Activated T-helper 2 cell treated with anti-CD3 and anti-CD28 coated beads, Interferon-gamma antibody, Interleukin-2, Interleukin-4, amounts not matched to agents 10 μg/mL and 5 μg/mL and 100 μg/mL, durations not matched to agents 14 hours and 24 hours and 36 hours (primary cell): ENCODE results near the gene ZNF195. TPM values are rescaled to one million over a fixed set of nuclear protein-coding genes. Genes with fewer than 3 reads are reported as not detected.
"Not testable (repeated sequence)": the region's sequence is repeated elsewhere in the genome, so short reads cannot be mapped to it uniquely, and the experiment has no call there.

Source experiments
- DNase-seq: peaks from one replicate; pipeline ENCODE4 v3.0.0; 2021; ENCODE audit warnings: low spot score
- H3K27ac Mint-ChIP-seq: one replicate; pipeline ENCODE4 v1.8.0; 2021; ENCODE audit warnings: mixed read lengths
- H3K27me3 Mint-ChIP-seq: one replicate; pipeline ENCODE4 v1.8.0; 2021; ENCODE audit warnings: low read depth, mixed read lengths
- H3K36me3 Mint-ChIP-seq: one replicate; pipeline ENCODE4 v1.8.0; 2021; ENCODE audit warnings: low read depth, mixed read lengths
- H3K4me1 Mint-ChIP-seq: one replicate; pipeline ENCODE4 v1.8.0; 2021; ENCODE audit warnings: low read depth, mixed read lengths
- H3K4me3 Mint-ChIP-seq: one replicate; pipeline ENCODE4 v1.8.0; 2021; ENCODE audit warnings: low read depth, mild to moderate bottlenecking, moderate library complexity, mixed read lengths
- H3K9me3 Mint-ChIP-seq: one replicate; pipeline ENCODE4 v1.8.0; 2021; ENCODE audit warnings: mixed read lengths
- intact Hi-C: fragments of 100-400 bp; cut with micrococcal nuclease; formaldehyde crosslinking; loops from one replicate; pipeline ENCODE4 v1.15.1; 2023
- total RNA-seq: library from RNA; stranded (reverse); gene quantifications from 2 replicates; pipeline ENCODE4 v1.2.3, GENCODE V29; 2022

Gene ZNF195
- total RNA-seq = 36.2 and 36.9 TPM in 2 replicates

- intact Hi-C loops = loop anchor here (1.0 kb wide), 1 partner anchor 44 kb away; no protein-coding TSS in a partner anchor
- H3K27ac Mint-ChIP-seq = peak within 1 kb of the TSS; percentile 95
- peak within 1 kb of the TSS; percentile 92 for H3K4me3 Mint-ChIP-seq
- H3K9me3 Mint-ChIP-seq = peaks cover 40% of the 10 kb centered on the region
- peaks cover 53% of the 10 kb centered on the region for H3K36me3 Mint-ChIP-seq
- peak; percentile 97 for DNase-seq
- peaks cover 12% of the 10 kb centered on the region for H3K4me1 Mint-ChIP-seq
- no peaks in the 10 kb centered on the region for H3K27me3 Mint-ChIP-seq
These were observed at the start of gene ZNF195 for GRCh38 chr11:3378426-3379423. ZNF195 (minus strand) TSS chr11:3379146; CDS start chr11:3379040, 106 bp downstream.

- DNase-seq, H3K4me3 Mint-ChIP-seq, H3K27ac Mint-ChIP-seq, H3K9me3 Mint-ChIP-seq, intact Hi-C loops, H3K36me3 Mint-ChIP-seq, H3K4me1 Mint-ChIP-seq: not testable (repeated sequence)
- H3K27me3 Mint-ChIP-seq = peaks cover 25% of the 10 kb centered on the region
These were observed 49.1 kb upstream of the ZNF195 start for GRCh38 chr11:3428076-3428475.

DNA sequence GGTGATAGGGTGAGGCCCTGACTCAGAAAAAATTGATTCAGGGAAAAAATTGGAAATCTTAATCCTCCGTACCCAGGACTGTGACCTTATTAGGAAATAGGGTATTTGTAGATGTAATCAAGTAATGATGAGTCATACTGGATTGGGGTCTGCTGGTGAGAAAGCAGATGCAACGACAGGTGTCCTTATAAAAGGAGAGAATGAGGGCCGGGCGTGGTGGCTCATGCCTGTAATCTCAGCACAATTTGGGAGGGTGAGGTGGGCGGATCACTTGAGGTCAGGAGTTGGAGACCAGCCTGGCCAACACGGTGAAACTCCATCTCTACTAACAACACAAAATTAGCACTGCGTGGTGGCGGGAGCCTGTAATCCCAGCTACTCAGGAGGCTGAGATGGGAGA lies 47.6 kb upstream of the ZNF195 start:
- DNase-seq, H3K27ac Mint-ChIP-seq, intact Hi-C loops, H3K36me3 Mint-ChIP-seq, H3K9me3 Mint-ChIP-seq, H3K4me1 Mint-ChIP-seq, H3K4me3 Mint-ChIP-seq: not testable (repeated sequence)
- H3K27me3 Mint-ChIP-seq = peaks cover 26% of the 10 kb centered on the region

DNA sequence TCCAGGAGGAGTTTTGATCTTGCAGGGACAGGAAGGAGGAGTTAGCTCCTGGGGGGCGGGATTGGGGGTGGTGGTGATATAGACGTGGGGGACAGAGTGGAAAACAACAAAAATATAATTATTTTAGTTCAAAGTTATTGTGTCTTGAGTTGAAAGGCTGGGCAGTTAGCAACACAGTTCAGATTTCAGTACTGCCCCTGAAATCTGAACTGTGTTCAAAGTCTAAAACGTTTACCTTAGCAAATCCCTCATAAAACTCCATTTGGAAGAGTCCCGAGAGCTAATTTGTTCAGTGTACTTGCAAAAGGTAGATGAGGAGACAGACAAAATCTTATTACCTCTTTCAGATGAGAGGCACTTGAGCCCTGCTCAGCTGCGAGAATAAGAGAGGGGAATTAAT lies 45.0 kb upstream of the ZNF195 start:
- DNase-seq, H3K9me3 Mint-ChIP-seq, H3K4me1 Mint-ChIP-seq, intact Hi-C loops, H3K36me3 Mint-ChIP-seq, H3K27ac Mint-ChIP-seq: not testable (repeated sequence)
- Mint-ChIP-seq H3K27me3 (peaks cover 27% of the 10 kb centered on the region), H3K4me3 (peak overlapping the region; percentile 91)

GRCh38 chr11:3423138-3423731 lies 44.3 kb upstream of the ZNF195 start:
- H3K36me3 Mint-ChIP-seq, DNase-seq, H3K9me3 Mint-ChIP-seq, intact Hi-C loops, H3K4me1 Mint-ChIP-seq, H3K27ac Mint-ChIP-seq: not testable (repeated sequence)
- Mint-ChIP-seq H3K27me3 (peaks cover 21% of the 10 kb centered on the region), H3K4me3 (peak overlapping the region; percentile 91)

DNA sequence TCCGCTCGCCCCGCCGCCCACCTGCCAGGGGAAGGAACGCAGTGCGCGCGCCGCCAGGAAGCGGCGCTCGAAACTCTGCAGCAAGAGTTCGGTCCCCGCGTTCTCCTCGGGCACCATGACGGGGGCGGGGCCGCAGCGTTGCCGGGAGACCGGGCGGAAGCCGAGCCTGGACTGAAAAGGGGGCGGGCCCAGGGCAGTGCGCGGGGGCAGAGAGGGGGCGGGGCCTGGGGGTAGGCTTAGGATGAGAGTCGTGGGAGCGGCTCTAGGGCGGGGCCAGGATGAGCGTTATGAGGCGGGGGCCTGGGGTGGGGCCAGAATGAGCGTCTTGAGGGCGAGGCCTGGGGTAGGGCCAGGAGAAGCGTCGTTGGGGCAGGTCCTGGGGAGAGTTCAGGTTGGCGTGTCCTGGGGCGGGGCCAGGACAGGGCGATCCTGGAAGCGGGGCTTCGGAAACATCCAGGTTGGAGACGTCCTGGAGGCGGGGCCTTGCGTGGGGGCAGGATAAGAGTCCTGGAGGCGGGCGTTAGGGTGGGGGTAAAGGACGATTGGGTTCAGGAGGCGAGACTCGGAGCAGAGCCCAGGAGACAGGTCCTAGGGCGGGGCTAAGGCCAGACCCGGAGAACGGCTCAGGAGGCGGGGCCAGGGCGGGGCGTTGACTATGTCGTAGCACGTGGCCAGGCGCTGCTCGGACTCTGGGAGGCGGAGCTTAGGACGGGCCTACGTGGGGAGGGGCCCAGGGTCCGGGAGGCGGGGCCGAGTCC lies 43.6 kb upstream of the ZNF195 start:
- H3K4me1 Mint-ChIP-seq, H3K36me3 Mint-ChIP-seq, H3K9me3 Mint-ChIP-seq: not testable (repeated sequence)
- peak; percentile 97 for DNase-seq
- peak overlapping the region; percentile 92 for H3K27ac Mint-ChIP-seq
- H3K4me3 Mint-ChIP-seq = peak overlapping the region; percentile 91
- intact Hi-C loops = loop anchor here (1.0 kb wide), 1 partner anchor 43 kb away; the partner anchor contains the start of gene ZNF195
- peaks cover 20% of the 10 kb centered on the region for H3K27me3 Mint-ChIP-seq

DNA sequence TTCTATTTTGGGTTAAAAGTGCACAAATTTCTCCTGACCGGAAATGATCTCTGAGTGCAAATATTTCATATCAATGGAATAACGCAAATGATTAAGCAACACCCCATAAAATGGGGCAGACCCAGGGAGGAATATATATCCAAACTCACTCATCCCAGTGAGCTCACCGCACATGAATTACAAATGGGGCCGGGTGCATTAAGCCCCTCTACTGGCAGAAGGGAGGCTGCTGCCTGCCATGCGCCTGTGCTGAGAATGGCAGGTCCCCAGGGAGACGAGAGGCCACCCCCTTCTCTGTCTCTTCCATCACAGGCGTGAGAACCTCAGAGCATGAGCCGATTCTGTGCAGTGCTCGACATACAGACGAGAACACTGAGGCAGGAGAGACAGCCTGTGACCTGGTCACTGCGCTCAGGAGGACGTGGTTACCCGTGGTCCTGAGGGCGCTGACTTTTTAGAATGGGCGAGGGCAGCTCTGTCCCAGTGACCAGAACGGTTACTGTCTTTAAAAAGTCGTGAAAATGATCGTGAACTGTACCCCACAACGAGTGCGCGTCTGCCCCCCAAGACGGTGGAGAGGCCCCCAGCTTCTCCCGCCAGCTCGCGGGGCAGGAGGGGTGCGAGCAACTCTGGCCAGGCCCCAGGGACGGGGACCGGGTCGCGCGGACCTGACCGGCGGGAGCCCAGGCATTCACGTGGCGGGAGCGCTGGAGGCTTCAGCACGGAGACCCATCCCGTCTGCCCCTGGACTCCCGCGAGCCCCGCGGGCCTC lies 42.8 kb upstream of the ZNF195 start:
- not testable (repeated sequence) for H3K9me3 Mint-ChIP-seq, H3K27ac Mint-ChIP-seq, DNase-seq, H3K4me1 Mint-ChIP-seq, H3K36me3 Mint-ChIP-seq
- Mint-ChIP-seq H3K27me3 (peaks cover 20% of the 10 kb centered on the region), H3K4me3 (peak overlapping the region; percentile 91)
- intact Hi-C loops = loop anchor here (1.0 kb wide), 1 partner anchor 42 kb away; the partner anchor contains the start of gene ZNF195

GRCh38 chr11:3420281-3421042 lies 41.5 kb upstream of the ZNF195 start:
- H3K4me3 Mint-ChIP-seq, intact Hi-C loops, H3K36me3 Mint-ChIP-seq, H3K27ac Mint-ChIP-seq, H3K9me3 Mint-ChIP-seq, H3K4me1 Mint-ChIP-seq, DNase-seq: not testable (repeated sequence)
- peaks cover 16% of the 10 kb centered on the region for H3K27me3 Mint-ChIP-seq

- H3K4me3 Mint-ChIP-seq, H3K4me1 Mint-ChIP-seq, intact Hi-C loops, H3K9me3 Mint-ChIP-seq, DNase-seq, H3K36me3 Mint-ChIP-seq, H3K27ac Mint-ChIP-seq: not testable (repeated sequence)
- peaks cover 12% of the 10 kb centered on the region for H3K27me3 Mint-ChIP-seq
These were observed 40.5 kb upstream of the ZNF195 start for GRCh38 chr11:3419496-3419895.

DNA sequence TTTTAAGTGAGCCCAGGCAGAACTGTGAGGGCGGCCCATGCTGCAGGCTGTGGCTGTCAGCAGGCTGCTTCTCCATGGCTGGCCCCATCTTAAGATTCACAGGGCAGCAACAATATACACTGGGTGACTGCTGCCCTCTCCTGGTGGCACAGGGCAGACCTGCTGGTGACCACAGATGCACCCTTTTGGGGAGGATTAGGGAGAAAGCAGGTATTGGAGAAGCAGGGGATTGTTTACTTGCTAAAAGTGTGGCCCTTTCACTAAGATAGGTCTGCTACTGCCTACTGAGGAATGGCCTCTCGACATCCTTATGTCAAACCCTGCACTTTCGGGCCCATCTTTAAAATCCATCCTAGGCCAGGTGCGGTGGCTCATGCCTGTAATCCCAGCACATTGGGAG lies 38.1 kb upstream of the ZNF195 start:
- H3K36me3 Mint-ChIP-seq, H3K9me3 Mint-ChIP-seq, H3K27ac Mint-ChIP-seq, intact Hi-C loops, H3K4me3 Mint-ChIP-seq, H3K4me1 Mint-ChIP-seq: not testable (repeated sequence)
- DNase-seq = peak; percentile 43
- peaks cover 10% of the 10 kb centered on the region for H3K27me3 Mint-ChIP-seq

GRCh38 chr11:3415301-3415700 lies 36.4 kb upstream of the ZNF195 start:
- H3K27me3 Mint-ChIP-seq, H3K4me1 Mint-ChIP-seq, H3K27ac Mint-ChIP-seq, H3K4me3 Mint-ChIP-seq, H3K9me3 Mint-ChIP-seq, H3K36me3 Mint-ChIP-seq, intact Hi-C loops, DNase-seq: not testable (repeated sequence)
